DMS114 treated with DMSO at 0.1 percent for 48 hours (cell line): ENCODE data around the gene ZBTB44.
A peak's percentile ranks its signal among the peaks of the same experiment; 100 is the strongest.
"Not testable (repeated sequence)": the region's sequence is repeated elsewhere in the genome, so short reads cannot be mapped to it uniquely, and the experiment has no call there.

Experiments used
- DNase-seq: peaks from one replicate; lab custom pipeline; 2025; ENCODE audit not compliant: unreplicated experiment; lab: John Stamatoyannopoulos, UW

The ZBTB44 gene

GRCh38 chr11:130314750-130315285 lies at the start of gene ZBTB44:
ZBTB44 (minus strand) TSS chr11:130314917; CDS start chr11:130261873, 53,044 bp downstream.
- peak; percentile 57 for DNase-seq

DNA sequence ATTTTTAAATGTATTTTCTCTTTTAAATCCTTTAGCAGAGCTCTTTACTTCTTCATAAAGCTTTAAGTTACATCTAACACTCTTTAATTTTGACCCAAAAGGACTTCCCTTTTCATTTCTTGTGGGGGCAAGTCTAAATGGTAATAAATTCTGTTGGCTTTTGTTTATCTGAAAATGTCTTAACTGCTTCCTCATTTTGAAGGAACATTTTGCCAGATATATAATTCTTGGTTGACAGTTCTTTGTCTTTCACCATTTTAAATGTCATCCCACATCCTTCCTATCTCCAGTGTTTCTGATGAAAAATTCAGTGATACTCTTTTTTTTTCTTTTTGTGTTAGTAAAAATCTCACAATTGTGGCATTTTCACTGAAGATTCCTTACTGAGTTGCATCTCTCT lies 44.7 kb upstream of the ZBTB44 start:
- no peak for DNase-seq

DNA sequence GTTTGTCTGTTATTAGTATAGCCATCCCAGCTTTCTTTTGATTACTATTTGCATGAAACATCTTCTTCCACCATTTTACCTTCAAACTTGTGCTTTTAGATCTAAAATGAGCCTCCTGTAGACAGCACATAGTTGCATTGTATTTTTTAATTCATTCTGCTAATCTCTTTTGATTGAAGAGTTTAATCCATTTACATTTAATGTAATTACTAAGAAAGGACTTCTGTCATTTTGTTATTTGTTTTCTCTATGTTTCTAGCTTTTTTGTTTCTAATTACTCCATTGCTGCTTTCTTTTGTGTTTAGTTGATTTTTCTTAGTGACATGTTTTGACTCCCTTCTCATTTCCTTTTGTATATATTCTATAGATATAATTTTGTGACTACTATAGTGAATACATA lies 43.7 kb upstream of the ZBTB44 start:
- no peak for DNase-seq

DNA sequence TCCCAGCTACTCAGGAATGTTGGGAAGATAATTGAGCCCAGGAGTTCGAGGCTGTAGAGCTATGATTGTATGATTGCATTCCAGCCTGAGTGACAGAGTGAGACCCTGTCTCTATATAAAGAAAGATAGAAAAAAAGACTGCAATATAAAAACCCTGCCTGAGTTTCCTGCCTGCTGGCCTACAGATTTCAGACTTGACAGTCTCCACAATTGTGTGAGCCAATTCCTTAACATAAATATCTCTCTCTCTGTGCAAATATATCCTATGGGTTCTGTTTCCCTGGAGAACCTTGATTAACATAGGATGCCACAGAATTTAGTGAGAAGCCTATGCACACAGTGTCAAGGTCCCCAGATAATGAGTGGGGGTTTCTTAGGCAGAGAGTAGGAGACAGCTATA lies 32.5 kb upstream of the ZBTB44 start:
- DNase-seq, result no peak

GRCh38 chr11:130344841-130345240 lies 30.1 kb upstream of the ZBTB44 start:
- no peak for DNase-seq

DNA sequence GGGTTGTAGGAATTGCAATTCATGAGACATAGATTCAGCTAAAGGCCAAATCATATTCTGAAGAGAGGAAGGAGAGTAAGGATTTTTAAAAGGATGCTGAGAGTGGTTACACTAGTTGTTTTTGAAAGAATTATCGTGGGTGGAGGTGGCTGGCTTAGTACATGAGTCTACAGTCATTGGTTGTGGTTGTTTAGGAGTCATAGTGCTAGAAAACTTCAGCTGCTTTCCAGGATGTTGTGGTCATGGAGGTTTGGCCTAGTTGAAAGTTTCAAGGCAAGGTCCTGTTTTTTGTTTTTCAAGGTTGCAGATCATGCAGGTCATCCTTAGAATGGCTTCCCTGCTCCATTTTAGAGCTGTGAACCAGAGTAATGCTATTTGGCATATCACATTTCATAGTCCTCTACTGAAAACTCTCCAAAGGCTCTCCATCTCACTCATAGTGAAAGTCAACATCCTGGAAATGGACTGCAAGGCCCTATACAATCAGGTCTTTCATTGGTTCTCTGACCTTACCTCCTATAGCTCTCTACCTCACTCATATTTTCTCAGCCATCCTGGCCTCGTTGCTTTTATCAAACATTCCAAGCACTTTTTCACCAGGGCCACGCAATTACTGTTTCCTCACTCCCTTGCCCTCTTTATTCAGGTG lies 26.1 kb upstream of the ZBTB44 start:
- no peak for DNase-seq

DNA sequence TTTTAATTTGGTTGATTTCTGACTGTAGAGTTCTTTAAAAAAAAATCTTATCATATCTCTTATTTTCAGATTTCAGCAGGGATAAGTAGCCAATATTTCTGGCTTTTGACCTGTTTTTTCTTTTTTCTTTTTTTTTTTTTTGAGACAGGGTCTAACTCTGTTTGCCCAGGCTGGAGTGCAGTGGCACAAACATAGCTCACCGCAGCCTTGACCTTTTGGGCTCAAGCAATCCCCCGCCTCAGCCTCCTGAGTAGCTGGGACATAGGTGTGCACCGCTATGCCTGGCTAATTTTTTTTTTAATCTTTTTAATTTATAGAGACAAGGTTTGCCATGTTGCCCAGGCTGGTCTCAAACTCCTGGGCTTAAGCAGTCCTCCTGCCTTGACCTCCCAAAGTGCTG lies 23.9 kb upstream of the ZBTB44 start:
- DNase-seq, result no peak

GRCh38 chr11:130337281-130338089 lies 22.8 kb upstream of the ZBTB44 start:
- no peak for DNase-seq

DNA sequence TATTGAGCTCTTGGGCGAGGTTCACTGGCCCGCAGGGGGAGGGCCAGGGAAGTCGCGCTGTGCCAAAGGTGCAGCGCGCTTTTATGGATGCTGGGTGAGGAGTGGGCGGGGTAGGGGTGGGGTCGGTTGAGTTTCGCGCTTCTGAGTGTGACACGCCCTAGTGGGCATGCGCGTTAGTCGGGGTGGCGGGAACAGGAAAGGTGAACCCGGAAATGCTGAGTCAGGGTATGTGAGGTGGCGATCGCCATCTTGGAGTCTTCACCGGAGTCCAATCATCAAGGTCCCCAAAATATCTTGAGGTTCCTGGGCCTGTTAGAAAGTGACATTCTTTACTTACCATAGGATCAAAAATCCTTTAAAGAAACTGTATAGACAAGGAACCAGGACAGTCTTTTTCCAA lies 16.7 kb upstream of the ZBTB44 start:
- DNase-seq, result not testable (repeated sequence)

DNA sequence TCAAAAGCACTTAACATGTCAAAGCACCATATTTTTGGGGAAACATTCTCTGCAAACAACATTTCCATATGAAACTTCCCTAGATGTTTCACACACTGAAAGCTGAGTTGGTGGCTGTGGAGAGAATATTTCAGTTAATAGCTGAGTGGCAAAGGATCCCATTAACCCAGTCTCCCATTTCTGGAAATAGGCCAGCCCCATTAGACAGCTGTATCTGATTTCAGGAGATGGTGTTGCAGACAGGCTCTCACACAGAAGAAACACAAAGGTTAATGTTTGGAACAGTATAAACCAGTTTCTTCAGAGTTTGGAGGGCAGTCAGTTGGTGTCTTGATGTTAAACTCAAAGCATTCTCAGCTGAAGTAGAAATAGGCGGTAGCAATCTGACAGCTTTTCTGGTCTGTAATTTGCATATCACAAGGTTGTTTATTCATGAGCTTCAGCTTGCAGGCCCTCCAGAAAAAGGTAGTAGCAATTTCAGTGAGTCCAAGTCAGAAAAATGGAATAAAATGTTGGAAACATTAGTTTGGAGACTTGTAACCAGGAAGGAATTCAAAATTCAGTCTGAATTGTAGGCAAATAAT lies 15.5 kb upstream of the ZBTB44 start:
- DNase-seq, result no peak

- DNase-seq, result no peak
Measured at GRCh38 chr11:130328420-130328819, 13.7 kb upstream of the ZBTB44 start.

- DNase-seq, result no peak
Measured at GRCh38 chr11:130327716-130328115, 13.0 kb upstream of the ZBTB44 start.

DNA sequence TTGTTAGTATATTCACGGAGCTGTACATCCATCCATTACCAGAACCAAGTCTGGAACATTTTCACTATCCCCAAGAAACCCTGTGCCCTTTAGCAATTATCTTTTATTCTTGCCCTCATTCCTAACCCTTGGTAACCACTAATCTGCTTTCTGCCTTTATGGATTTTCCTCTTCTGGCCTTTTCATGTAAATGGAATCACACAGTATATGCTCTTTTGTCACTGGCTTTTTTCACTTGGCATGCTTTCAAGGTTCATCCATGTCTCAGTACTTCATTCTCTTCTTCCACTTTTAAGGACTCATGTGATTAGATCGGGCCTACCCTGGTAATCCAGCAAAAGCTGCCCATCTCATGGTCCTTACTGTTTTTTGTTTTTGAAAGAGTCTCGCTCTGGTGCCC lies 11.0 kb upstream of the ZBTB44 start:
- no peak for DNase-seq

- DNase-seq, result no peak
Measured at GRCh38 chr11:130323452-130324450, 9.0 kb upstream of the ZBTB44 start.

DNA sequence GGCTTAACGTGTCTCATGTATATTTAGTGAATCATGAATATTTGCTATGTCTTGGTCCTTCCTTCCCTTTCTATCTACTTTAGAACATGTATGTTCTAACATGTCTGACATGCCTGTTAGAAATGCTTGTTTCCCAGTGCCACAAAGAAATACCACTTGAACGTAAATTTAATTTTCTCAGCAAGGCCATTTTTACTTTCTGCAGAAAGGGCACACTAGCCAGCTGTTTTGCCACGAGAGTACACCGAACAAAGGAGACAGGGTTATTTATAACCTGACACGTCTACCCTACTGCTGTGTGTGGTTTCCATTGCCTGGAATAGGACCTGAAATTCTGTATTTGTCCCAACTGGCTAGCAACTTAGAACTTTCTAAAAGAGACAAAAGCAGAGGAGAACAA lies 7.4 kb upstream of the ZBTB44 start:
- DNase-seq, result no peak

GRCh38 chr11:130318031-130318673 lies 3.4 kb upstream of the ZBTB44 start:
- DNase-seq, result no peak

DNA sequence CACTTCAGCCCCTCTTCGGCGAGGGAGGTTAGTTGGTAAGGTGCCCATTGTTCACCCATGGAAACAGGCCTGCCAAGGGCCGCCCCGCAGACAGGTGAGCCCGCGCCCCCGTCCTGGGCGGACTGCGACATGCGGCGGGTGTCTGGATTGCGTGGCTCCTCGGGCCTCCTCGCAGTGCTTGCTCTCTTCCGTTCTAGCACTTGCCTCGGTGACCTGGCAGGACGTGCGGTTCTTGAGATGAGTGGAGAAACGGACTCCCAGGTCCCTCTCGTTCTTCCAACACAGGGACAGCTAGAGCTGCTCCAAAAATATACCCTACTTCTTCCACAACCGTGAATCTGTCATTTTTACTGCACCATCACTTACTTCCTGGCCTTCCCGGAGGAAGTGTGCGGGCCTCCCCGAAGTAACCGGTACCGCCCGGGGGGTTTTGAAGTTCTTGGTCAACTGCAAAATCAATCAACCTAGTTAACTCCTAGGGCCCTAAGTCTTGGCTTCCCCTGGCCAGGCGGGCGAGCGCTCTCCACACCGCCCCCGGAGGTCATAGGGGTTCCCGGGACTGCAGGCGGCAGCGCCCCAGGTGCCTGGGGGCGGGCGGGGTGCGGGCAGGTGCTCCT lies 745 bp upstream of the ZBTB44 start:
- no peak for DNase-seq

GRCh38 chr11:130314184-130314749 lies 450 bp downstream of the ZBTB44 start:
- no peak for DNase-seq

DNA sequence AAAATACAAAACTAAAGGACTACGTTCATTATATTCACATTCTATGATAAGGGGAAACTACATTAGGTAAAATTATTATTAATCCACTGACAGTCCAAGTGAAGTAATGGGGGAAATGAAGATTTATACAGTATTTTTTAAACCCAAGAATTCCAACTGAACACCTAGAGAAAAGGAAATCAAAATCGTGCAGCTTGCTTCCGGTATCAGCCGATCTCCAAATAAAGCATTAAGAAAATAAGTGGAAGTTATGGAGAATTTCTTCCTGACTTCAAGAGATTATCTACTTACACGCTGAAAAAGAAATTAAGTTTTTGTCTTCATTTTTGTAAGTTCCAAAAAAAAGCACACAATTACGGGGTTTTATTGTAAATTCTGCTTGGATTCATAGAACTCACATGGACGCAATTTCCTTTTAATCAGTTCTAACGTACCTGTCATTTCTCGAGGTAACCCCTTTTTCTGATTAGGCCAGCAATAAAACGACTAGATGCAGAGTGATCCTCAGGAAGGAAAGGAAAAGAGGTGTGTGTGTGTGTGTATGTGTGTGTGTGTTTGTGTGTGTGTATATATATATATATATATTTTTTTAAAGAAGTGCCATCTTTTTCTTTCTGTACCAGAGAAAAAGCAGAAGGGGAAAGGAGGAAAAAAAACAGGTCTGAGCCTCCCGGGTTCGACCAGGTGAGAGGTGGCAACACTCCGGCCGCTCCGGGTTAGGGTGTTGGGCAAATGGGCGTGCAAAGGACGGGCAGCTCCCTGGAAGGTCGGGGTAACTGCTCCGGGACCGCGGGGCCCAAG lies 1.1 kb downstream of the ZBTB44 start:
- no peak for DNase-seq
